ENCODE data around the gene VPS41.
A peak's percentile ranks its signal among the peaks of the same experiment; 100 is the strongest.
"Not testable (repeated sequence)": the region's sequence is repeated elsewhere in the genome, so short reads cannot be mapped to it uniquely, and the experiment has no call there.

The VPS41 gene

GRCh38 chr7:38854947-38855346 is 54.0 kb downstream of the VPS41 start:
- DNase-seq: not testable (repeated sequence)

- DNase-seq: no peak
Measured at GRCh38 chr7:38851321-38851720, 57.7 kb downstream of the VPS41 start.

- DNase-seq: no peak
Measured at GRCh38 chr7:38846280-38846679, 62.7 kb downstream of the VPS41 start.

- DNase-seq: no peak
Measured at GRCh38 chr7:38844952-38845563, 63.9 kb downstream of the VPS41 start.

- no peak for DNase-seq
Measured at GRCh38 chr7:38842746-38843145, 66.2 kb downstream of the VPS41 start.

- no peak for DNase-seq
Measured at GRCh38 chr7:38840736-38841460, 68.1 kb downstream of the VPS41 start.

GRCh38 chr7:38839851-38840250 is 69.1 kb downstream of the VPS41 start:
- no peak for DNase-seq

- no peak for DNase-seq
Measured at GRCh38 chr7:38838725-38839385, 70.1 kb downstream of the VPS41 start.

- DNase-seq: no peak
Measured at GRCh38 chr7:38834357-38834756, 74.6 kb downstream of the VPS41 start.

GRCh38 chr7:38833329-38833728 is 75.7 kb downstream of the VPS41 start:
- no peak for DNase-seq

GRCh38 chr7:38831259-38831996 is 77.6 kb downstream of the VPS41 start:
- DNase-seq: no peak

GRCh38 chr7:38830826-38831225 is 78.2 kb downstream of the VPS41 start:
- no peak for DNase-seq

- DNase-seq: peak in 2 of 3 experiments; percentile 57 to 83
Measured at GRCh38 chr7:38829488-38830165, 79.4 kb downstream of the VPS41 start.

GRCh38 chr7:38828026-38828425 is 81.0 kb downstream of the VPS41 start:
- DNase-seq: no peak

- no peak for DNase-seq
Measured at GRCh38 chr7:38825721-38826440, 83.1 kb downstream of the VPS41 start.

- DNase-seq: no peak
Measured at GRCh38 chr7:38824948-38825347, 84.0 kb downstream of the VPS41 start.

GRCh38 chr7:38822549-38822948 is 86.4 kb downstream of the VPS41 start:
- DNase-seq: no peak

GRCh38 chr7:38820571-38820970 is 88.4 kb downstream of the VPS41 start:
- no peak for DNase-seq

- DNase-seq: no peak
Measured at GRCh38 chr7:38819463-38819862, 89.5 kb downstream of the VPS41 start.

GRCh38 chr7:38817526-38817925 is 91.5 kb downstream of the VPS41 start:
- DNase-seq: peak in 1 of 3 experiments; percentile 18

GRCh38 chr7:38813768-38814167 is 95.2 kb downstream of the VPS41 start:
- no peak for DNase-seq

- no peak for DNase-seq
Measured at GRCh38 chr7:38806912-38807311, 102.1 kb downstream of the VPS41 start.
